GM23248 (cell line): ENCODE results near the gene VKORC1.

Experiments used
- EZH2 ChIP-seq: fragments of 200-600 bp; sonication (generic); IDR thresholded peaks from 2 replicates; pipeline ENCODE4 v1.6.1; 2018; ENCODE audit warnings: antibody characterized with exemption, mild to moderate bottlenecking; ENCODE audit not compliant: insufficient read depth, poor library complexity, severe bottlenecking
- EZH2phosphoT487 ChIP-seq: fragments of 200-600 bp; sonication (generic); IDR thresholded peaks from 2 replicates; pipeline ENCODE4 v1.6.1; 2018; ENCODE audit warnings: antibody characterized with exemption, moderate library complexity, mild to moderate bottlenecking, low read depth; ENCODE audit not compliant: insufficient read depth

GRCh38 chr16:31043352-31043751 lies 51.2 kb downstream of the VKORC1 start:
- TF ChIP-seq EZH2phosphoT487 = no peak
- no peak for TF ChIP-seq EZH2
